SK-N-SH treated with all-trans-retinoic acid at 6 μM for 48 hours (cell line): Measurements from ENCODE around the gene GNA12.
A peak's percentile ranks its signal among the peaks of the same experiment; 100 is the strongest.

ENCODE experiments used
- ATAC-seq: fragments of 200-7000 bp; cut with Tn5 transposase; 3 replicates; pipeline ENCODE4 v1.9.1; 2020; ENCODE audit warnings: mild to moderate bottlenecking, moderate library complexity
- ARNTL ChIP-seq: fragments of 450-650 bp; formaldehyde crosslinking; IDR thresholded peaks from 2 replicates; pipeline ENCODE4 v1.5.0; 2020; ENCODE audit warnings: low read depth, mild to moderate bottlenecking, moderate library complexity, borderline replicate concordance
- BACH2 ChIP-seq: fragments of 250-450 bp; sonication (Bioruptor Pico); IDR thresholded peaks from 2 replicates; pipeline ENCODE4 v1.9.0; 2021; ENCODE audit warnings: mild to moderate bottlenecking, borderline replicate concordance
- CSDC2 ChIP-seq: fragments of 250-450 bp; sonication (Bioruptor Pico); IDR thresholded peaks from 2 replicates; pipeline ENCODE4 v1.5.0; 2020; ENCODE audit warnings: mild to moderate bottlenecking, moderate library complexity
- CSRNP3 ChIP-seq: fragments of 250-450 bp; sonication (Bioruptor Pico); IDR thresholded peaks from 2 replicates; pipeline ENCODE4 v1.5.1; 2021; ENCODE audit warnings: mild to moderate bottlenecking, moderate library complexity
- ESRRG ChIP-seq: fragments of 250-450 bp; sonication (Bioruptor Pico); IDR thresholded peaks from 2 replicates; pipeline ENCODE4 v1.6.1; 2021; ENCODE audit warnings: mild to moderate bottlenecking
- ISL1 ChIP-seq: fragments of 250-450 bp; sonication (Bioruptor Pico); IDR thresholded peaks from 2 replicates; pipeline ENCODE4 v2.1.2; 2022; ENCODE audit warnings: mild to moderate bottlenecking, moderate library complexity
- OSR1 ChIP-seq: fragments of 250-450 bp; sonication (Bioruptor Pico); IDR thresholded peaks from 2 replicates; pipeline ENCODE4 v1.8.0; 2022; ENCODE audit warnings: moderate library complexity, mild to moderate bottlenecking, inconsistent platforms
- PATZ1 ChIP-seq: fragments of 250-450 bp; sonication (Bioruptor Pico); IDR thresholded peaks from 2 replicates; pipeline ENCODE4 v1.8.0; 2020; ENCODE audit warnings: mild to moderate bottlenecking, moderate library complexity, borderline replicate concordance
- POU6F1 ChIP-seq: fragments of 250-450 bp; sonication (Bioruptor Pico); IDR thresholded peaks from 2 replicates; pipeline ENCODE4 v1.8.0; 2021; ENCODE audit warnings: low read depth, mild to moderate bottlenecking, moderate library complexity, borderline replicate concordance
- PPARA ChIP-seq: fragments of 250-450 bp; sonication (Bioruptor Pico); IDR thresholded peaks from 2 replicates; pipeline ENCODE4 v1.5.0; 2020; ENCODE audit warnings: mild to moderate bottlenecking, borderline replicate concordance
- SNAI2 ChIP-seq: fragments of 250-450 bp; sonication (Bioruptor Pico); IDR thresholded peaks from 2 replicates; pipeline ENCODE4 v1.5.0; 2020; ENCODE audit warnings: mild to moderate bottlenecking, moderate library complexity
- TCF4 ChIP-seq: fragments of 250-450 bp; sonication (Bioruptor Pico); IDR thresholded peaks from 2 replicates; pipeline ENCODE4 v1.8.0; 2021; ENCODE audit warnings: mild to moderate bottlenecking, moderate library complexity, borderline replicate concordance
- TOX ChIP-seq: fragments of 250-450 bp; sonication (Bioruptor Pico); IDR thresholded peaks from 2 replicates; pipeline ENCODE4 v1.8.0; 2021; ENCODE audit warnings: mild to moderate bottlenecking, moderate library complexity, borderline replicate concordance
- TSHZ2 ChIP-seq: fragments of 250-450 bp; sonication (Bioruptor Pico); IDR thresholded peaks from 2 replicates; pipeline ENCODE4 v1.5.0; 2020; ENCODE audit warnings: mild to moderate bottlenecking, moderate library complexity
- ZC3H10 ChIP-seq: fragments of 250-450 bp; sonication (Bioruptor Pico); IDR thresholded peaks from 2 replicates; pipeline ENCODE4 v1.5.1; 2021; ENCODE audit warnings: mild to moderate bottlenecking, moderate library complexity
- ZFP3 ChIP-seq: fragments of 250-450 bp; sonication (Bioruptor Pico); IDR thresholded peaks from 2 replicates; pipeline ENCODE4 v1.5.0; 2020; ENCODE audit warnings: mild to moderate bottlenecking, moderate library complexity
- ZFP30 ChIP-seq: fragments of 450-650 bp; formaldehyde crosslinking; IDR thresholded peaks from 2 replicates; pipeline ENCODE4 v1.5.0; 2022; ENCODE audit warnings: mild to moderate bottlenecking, moderate library complexity
- ZNF565 ChIP-seq: fragments of 450-650 bp; formaldehyde crosslinking; conservative IDR thresholded peaks from 2 replicates; pipeline ENCODE4 v1.5.0; 2020; ENCODE audit warnings: low read depth, mild to moderate bottlenecking, moderate library complexity
- ZNF8 ChIP-seq: fragments of 450-650 bp; formaldehyde crosslinking; IDR thresholded peaks from 2 replicates; pipeline ENCODE4 v1.5.0; 2020; ENCODE audit warnings: mild to moderate bottlenecking, moderate library complexity

Gene GNA12

GRCh38 chr7:2757361-2757903 lies 86.7 kb downstream of the GNA12 start:
- TF ChIP-seq ZFP3 (CRISPR knock-in tag) (0 out of 2 replicates have a peak, but pooled peaks have one; percentile 53), BACH2 (CRISPR knock-in tag) (no peak), CSDC2 (CRISPR knock-in tag) (peak; percentile 84; the same call in 1 of the 2 replicates), TSHZ2 (0 out of 2 replicates have a peak, but pooled peaks have one; percentile 23)
- ATAC-seq: peak; percentile 46

- TF ChIP-seq ZC3H10 (no peak), TCF4 (CRISPR knock-in tag) (no peak), SNAI2 (CRISPR knock-in tag) (no peak), ZFP30 (CRISPR knock-in tag) (no peak), BACH2 (CRISPR knock-in tag) (no peak), TOX (CRISPR knock-in tag) (no peak), ESRRG (CRISPR knock-in tag) (no peak), PPARA (CRISPR knock-in tag) (no peak), ISL1 (CRISPR knock-in tag) (no peak), ZFP3 (CRISPR knock-in tag) (no peak), PATZ1 (no peak), ARNTL (CRISPR knock-in tag) (no peak)
- no peak for ATAC-seq
Observed at GRCh38 chr7:2755531-2755930, 88.6 kb downstream of the GNA12 start.

GRCh38 chr7:2754912-2755311 lies 89.2 kb downstream of the GNA12 start:
- no peak for ATAC-seq
- no peak for TF ChIP-seq TOX (CRISPR knock-in tag)
- TF ChIP-seq ZC3H10: no peak
- TF ChIP-seq ESRRG (CRISPR knock-in tag): no peak
- no peak for TF ChIP-seq OSR1 (CRISPR knock-in tag)
- TF ChIP-seq TCF4 (CRISPR knock-in tag): no peak
- TF ChIP-seq PPARA (CRISPR knock-in tag): no peak
- TF ChIP-seq POU6F1: no peak
- TF ChIP-seq ZNF8 (CRISPR knock-in tag): no peak
- TF ChIP-seq CSRNP3: no peak
- no peak for TF ChIP-seq ZNF565
- no peak for TF ChIP-seq ISL1 (CRISPR knock-in tag)
- no peak for TF ChIP-seq SNAI2 (CRISPR knock-in tag)
- TF ChIP-seq, all 23 proteins: peak for 0

GRCh38 chr7:2754086-2754485 lies 90.0 kb downstream of the GNA12 start:
- ATAC-seq: no peak
- TF ChIP-seq ZFP30 (CRISPR knock-in tag) (no peak), TOX (CRISPR knock-in tag) (no peak), CSDC2 (CRISPR knock-in tag) (no peak), BACH2 (CRISPR knock-in tag) (no peak)
- TF ChIP-seq, all 23 proteins: peak for 0
